Liver (tissue), 9 donors: Measurements from ENCODE around the gene STK39. TPM values are rescaled to one million over a fixed set of nuclear protein-coding genes. Genes with fewer than 3 reads are reported as not detected.
"Not testable (repeated sequence)": the region's sequence is repeated elsewhere in the genome, so short reads cannot be mapped to it uniquely, and the experiment has no call there.

Experiments
- DNase-seq: peaks from one replicate; pipeline ENCODE4 v3.0.0-alpha.2; 2017; ENCODE audit warnings: low spot score
- H3K27ac ChIP-seq, 2 donors: one replicate each; pipeline ENCODE4 v1.7.0; 2013; ENCODE audit warnings: inconsistent platforms in 2 of 2, low read length in 2 of 2, control low read depth in 1 of 2, low read depth in 1 of 2, mild to moderate bottlenecking in 1 of 2
- H3K27me3 ChIP-seq, 4 donors: one replicate each; pipeline versions ENCODE4 v1.6.1 to v1.7.0; 2013; ENCODE audit warnings: low read length in 3 of 4, inconsistent platforms in 1 of 4, mild to moderate bottlenecking in 1 of 4, moderate library complexity in 1 of 4; ENCODE audit not compliant: control insufficient read depth in 4 of 4, insufficient read depth in 4 of 4
- H3K36me3 ChIP-seq, 4 donors: one replicate each; pipeline versions ENCODE4 v1.6.1 to v1.7.0; 2013; ENCODE audit warnings: low read length in 3 of 4, mild to moderate bottlenecking in 3 of 4, low read depth in 1 of 4, moderate library complexity in 1 of 4; ENCODE audit not compliant: control insufficient read depth in 4 of 4, insufficient read depth in 3 of 4
- H3K4me1 ChIP-seq, 4 donors: one replicate each; pipeline versions ENCODE4 v1.6.1 to v1.7.0; 2013; ENCODE audit warnings: low read length in 3 of 4, mild to moderate bottlenecking in 3 of 4, moderate library complexity in 1 of 4; ENCODE audit not compliant: control insufficient read depth in 4 of 4, insufficient read depth in 4 of 4
- H3K4me3 ChIP-seq, 3 donors: one replicate each; pipeline versions ENCODE4 v1.6.1 to v1.7.0; 2013; ENCODE audit warnings: low read length in 3 of 3, control low read depth in 1 of 3, low read depth in 1 of 3, mild to moderate bottlenecking in 1 of 3
- H3K9ac ChIP-seq, 2 donors: one replicate each; pipeline ENCODE4 v1.7.0; 2013; ENCODE audit warnings: low read length in 2 of 2, mild to moderate bottlenecking in 2 of 2, moderate library complexity in 2 of 2, control low read depth in 1 of 2, low read depth in 1 of 2
- H3K9me3 ChIP-seq, 4 donors: one replicate each; pipeline versions ENCODE4 v1.6.1 to v1.7.0; 2013; ENCODE audit warnings: low read length in 3 of 4; ENCODE audit not compliant: control insufficient read depth in 4 of 4
- EGR1 ChIP-seq, 2 donors: IDR thresholded peaks; 2 replicates each; pipeline ENCODE4 v1.6.1; 2016 to 2018; ENCODE audit warnings: antibody characterized with exemption in 2 of 2, low read depth in 2 of 2
- FOXA2 ChIP-seq: IDR thresholded peaks from 2 replicates; pipeline ENCODE4 v1.6.1; 2016; ENCODE audit warnings: antibody characterized with exemption
- GABPA ChIP-seq, 2 donors: IDR thresholded peaks in 1 of 2; conservative IDR thresholded peaks in 1 of 2; 2 replicates each; pipeline ENCODE4 v1.6.1; 2016; ENCODE audit warnings: antibody characterized with exemption in 2 of 2, mild to moderate bottlenecking in 1 of 2, moderate library complexity in 1 of 2
- HNF4A ChIP-seq, 2 donors: conservative IDR thresholded peaks; 2 replicates each; pipeline ENCODE4 v1.6.1; 2016; ENCODE audit warnings: antibody characterized with exemption in 2 of 2, mild to moderate bottlenecking in 2 of 2
- JUND ChIP-seq, 2 donors: IDR thresholded peaks; 2 replicates each; pipeline ENCODE4 v1.6.1; 2016; ENCODE audit warnings: antibody characterized with exemption in 2 of 2
- MAX ChIP-seq: IDR thresholded peaks from 2 replicates; pipeline ENCODE4 v1.6.1; 2016; ENCODE audit warnings: antibody characterized with exemption
- NR2F2 ChIP-seq: IDR thresholded peaks from 2 replicates; pipeline ENCODE4 v1.6.1; 2016; ENCODE audit warnings: antibody characterized with exemption
- REST ChIP-seq: IDR thresholded peaks from 2 replicates; pipeline ENCODE4 v1.6.1; 2016; ENCODE audit warnings: antibody characterized with exemption, mild to moderate bottlenecking
- SP1 ChIP-seq: IDR thresholded peaks from 2 replicates; pipeline ENCODE4 v1.6.1; 2018; ENCODE audit warnings: antibody characterized with exemption, mild to moderate bottlenecking
- TAF1 ChIP-seq: conservative IDR thresholded peaks from 2 replicates; pipeline ENCODE4 v1.6.1; 2016; ENCODE audit warnings: antibody characterized with exemption, mild to moderate bottlenecking
- YY1 ChIP-seq: IDR thresholded peaks from 2 replicates; pipeline ENCODE4 v1.6.1; 2016; ENCODE audit warnings: antibody characterized with exemption, mild to moderate bottlenecking
- WGBS: extraction: QIAGEN DNeasy Blood & Tissue Kit; methylation state at CpG from one replicate; pipeline ENCODE4 v1.1.7; 2013; 5-methylcytosine and 5-hydroxymethylcytosine counted together
- polyA plus RNA-seq, 2 donors: library from polyadenylated mRNA; stranded (reverse) in 1 of 2; unstranded in 1 of 2; fragments of 200-250 nt in 1 of 2; fragments of >200 nt in 1 of 2; fragmentation: Nextera tagmentation in 1 of 2; extraction: Ambion mirVana in 1 of 2; gene quantifications; one replicate each; pipeline versions ENCODE4 v1.2.1 to v1.2.3, GENCODE V29; 2013 to 2015
- total RNA-seq, 2 donors: library from RNA; depleted of rRNA; stranded (reverse); fragments of >200 nt; gene quantifications; one replicate each; pipeline ENCODE4 v1.2.3, GENCODE V29; 2014
- TF ChIP-seq, protein P1 (sequence below): IDR thresholded peaks from 2 replicates; pipeline ENCODE4 v1.6.1; 2016; ENCODE audit warnings: antibody characterized with exemption
- TF ChIP-seq, protein P2 (sequence below): fragments of 150-350 bp; IDR thresholded peaks from 2 replicates; pipeline ENCODE4 v1.5.1; 2017; ENCODE audit warnings: improper control_type of control experiment, low read depth, low read length; ENCODE audit not compliant: missing input control
- donor health status: healthy.
- donor health status: healthy.
- donor health status: healthy.
- donor health status: healthy.
- donor health status: healthy.

STK39 gene
- total and polyA plus RNA-seq, 4 donors, result 0.29 to 1.8 (median 0.73) TPM

GRCh38 chr2:168044176-168044575, 203.2 kb downstream of the STK39 start:
- Histone ChIP-seq H3K4me3 (no peak overlapping the region), H3K27ac (no peak overlapping the region), H3K36me3 (no peaks in the 10 kb centered on the region), H3K9ac (no peak overlapping the region), H3K9me3 (no peaks in the 10 kb centered on the region), H3K27me3 (no peaks in the 10 kb centered on the region), H3K4me1 (peaks cover 0 to 4% (median 0%) of the 10 kb centered on the region in 4 donors)
- DNase-seq, result no peak
- TF ChIP-seq, protein P1, sequence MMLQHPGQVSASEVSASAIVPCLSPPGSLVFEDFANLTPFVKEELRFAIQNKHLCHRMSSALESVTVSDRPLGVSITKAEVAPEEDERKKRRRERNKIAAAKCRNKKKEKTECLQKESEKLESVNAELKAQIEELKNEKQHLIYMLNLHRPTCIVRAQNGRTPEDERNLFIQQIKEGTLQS, result no peak
- no peak for TF ChIP-seq REST
- WGBS, result 67% methylated on average over 2 of the region's 2 CpGs

DNA sequence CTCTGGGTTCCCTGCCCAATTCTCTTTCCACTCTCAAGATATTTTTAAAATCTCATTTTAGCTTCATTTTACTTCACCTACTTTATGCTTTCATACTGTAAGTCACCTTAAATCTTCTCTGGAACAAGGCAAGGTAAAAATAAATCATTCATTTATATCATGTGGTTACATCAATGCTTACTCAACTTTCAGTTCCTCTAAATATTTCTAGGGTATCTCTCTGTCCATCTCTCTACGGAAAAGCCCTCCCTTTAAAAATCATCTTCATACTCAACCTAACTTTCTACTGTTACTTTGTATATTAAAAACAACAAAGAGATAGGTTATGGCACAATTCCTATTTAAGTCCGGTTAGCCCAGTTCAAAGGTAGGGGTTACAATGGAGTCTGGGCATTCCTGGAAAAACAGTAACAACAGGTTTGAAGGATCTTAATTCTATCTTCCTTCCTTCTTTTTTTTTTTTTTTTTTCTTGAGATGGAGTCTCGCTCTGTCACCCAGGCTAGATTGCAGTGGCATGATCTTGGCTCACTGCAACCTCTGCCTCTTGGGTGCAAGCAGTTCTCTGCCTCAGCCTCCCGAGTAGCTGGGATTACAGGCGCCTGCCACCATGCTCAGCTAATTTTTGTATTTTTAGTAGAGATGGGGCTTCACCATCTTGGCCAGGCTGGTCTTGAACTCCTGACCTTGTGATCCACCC, 205.1 kb downstream of the STK39 start:
- not testable (repeated sequence) for H3K27ac ChIP-seq, H3K9me3 ChIP-seq, H3K4me1 ChIP-seq, H3K4me3 ChIP-seq, H3K27me3 ChIP-seq, H3K9ac ChIP-seq, H3K36me3 ChIP-seq, DNase-seq
- 89% methylated on average over 5 of the region's 5 CpGs for WGBS

DNA sequence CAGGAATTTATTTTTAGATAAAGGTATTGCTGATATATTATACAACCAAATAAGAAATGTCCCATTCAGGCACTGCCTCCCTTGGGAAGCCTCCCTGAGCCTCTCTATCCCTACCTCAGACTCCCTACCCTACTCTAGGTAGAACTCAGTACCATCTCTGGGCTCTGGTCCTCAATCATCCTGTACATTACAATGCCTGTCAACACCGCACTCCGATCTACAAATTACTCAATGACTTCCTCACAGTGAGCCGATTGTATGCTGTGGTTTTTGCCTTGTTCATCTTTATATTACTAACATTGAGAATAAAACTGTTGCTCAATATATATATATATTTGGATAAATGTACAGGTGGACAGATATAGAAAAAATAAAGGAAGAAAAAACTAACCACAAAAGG, 207.5 kb downstream of the STK39 start:
- Histone ChIP-seq H3K9me3 (no peaks in the 10 kb centered on the region), H3K27ac (no peak overlapping the region), H3K9ac (no peak overlapping the region), H3K36me3 (no peaks in the 10 kb centered on the region), H3K4me1 (peaks cover 0 to 4% (median 0%) of the 10 kb centered on the region in 4 donors), H3K27me3 (no peaks in the 10 kb centered on the region), H3K4me3 (no peak overlapping the region)
- WGBS, result 80% methylated on average over 3 of the region's 3 CpGs
- no peak for TF ChIP-seq GABPA (IDR thresholded peaks at IDR 0.05 in 1 of 2, conservative IDR thresholded peaks at IDR 0.05 in 1 of 2)
- TF ChIP-seq JUND (IDR thresholded peaks at IDR 0.05), result no peak
- TF ChIP-seq MAX, result no peak
- no peak for TF ChIP-seq NR2F2
- no peak for TF ChIP-seq HNF4A (conservative IDR thresholded peaks at IDR 0.05)
- TF ChIP-seq SP1, result no peak
- TF ChIP-seq TAF1, result no peak
- no peak for DNase-seq

DNA sequence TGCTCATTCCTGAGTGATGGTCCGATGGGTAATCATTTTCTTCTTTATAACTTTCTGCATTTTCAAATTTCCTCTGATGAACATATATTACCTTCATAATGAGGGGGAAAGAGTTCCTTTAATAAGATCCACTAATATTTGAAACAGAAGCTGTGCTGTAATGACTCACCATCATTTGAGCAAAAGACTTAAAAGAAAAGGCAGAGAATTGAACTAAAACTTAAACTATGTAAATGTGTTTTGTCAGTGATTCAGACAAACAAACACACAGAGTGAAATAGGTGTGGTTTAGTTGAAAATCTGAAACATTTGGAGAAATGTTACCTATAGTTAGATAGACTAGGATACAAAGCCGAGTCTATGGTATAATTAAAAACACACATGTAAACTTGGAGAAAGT, 209.6 kb downstream of the STK39 start:
- Histone ChIP-seq H3K4me3 (no peak overlapping the region), H3K9me3 (no peaks in the 10 kb centered on the region), H3K36me3 (no peaks in the 10 kb centered on the region), H3K27me3 (no peaks in the 10 kb centered on the region), H3K9ac (no peak overlapping the region), H3K27ac (no peak overlapping the region), H3K4me1 (no peaks in the 10 kb centered on the region)
- DNase-seq, result no peak
- WGBS, result 93% methylated on average over 2 of the region's 2 CpGs
- TF ChIP-seq EGR1 (IDR thresholded peaks at IDR 0.05; ENCODE audit: low read depth in 2 of 2) (no peak), REST (no peak), SP1 (no peak), FOXA2 (no peak), JUND (IDR thresholded peaks at IDR 0.05) (no peak), YY1 (no peak), MAX (no peak)
- TF ChIP-seq, protein P2, sequence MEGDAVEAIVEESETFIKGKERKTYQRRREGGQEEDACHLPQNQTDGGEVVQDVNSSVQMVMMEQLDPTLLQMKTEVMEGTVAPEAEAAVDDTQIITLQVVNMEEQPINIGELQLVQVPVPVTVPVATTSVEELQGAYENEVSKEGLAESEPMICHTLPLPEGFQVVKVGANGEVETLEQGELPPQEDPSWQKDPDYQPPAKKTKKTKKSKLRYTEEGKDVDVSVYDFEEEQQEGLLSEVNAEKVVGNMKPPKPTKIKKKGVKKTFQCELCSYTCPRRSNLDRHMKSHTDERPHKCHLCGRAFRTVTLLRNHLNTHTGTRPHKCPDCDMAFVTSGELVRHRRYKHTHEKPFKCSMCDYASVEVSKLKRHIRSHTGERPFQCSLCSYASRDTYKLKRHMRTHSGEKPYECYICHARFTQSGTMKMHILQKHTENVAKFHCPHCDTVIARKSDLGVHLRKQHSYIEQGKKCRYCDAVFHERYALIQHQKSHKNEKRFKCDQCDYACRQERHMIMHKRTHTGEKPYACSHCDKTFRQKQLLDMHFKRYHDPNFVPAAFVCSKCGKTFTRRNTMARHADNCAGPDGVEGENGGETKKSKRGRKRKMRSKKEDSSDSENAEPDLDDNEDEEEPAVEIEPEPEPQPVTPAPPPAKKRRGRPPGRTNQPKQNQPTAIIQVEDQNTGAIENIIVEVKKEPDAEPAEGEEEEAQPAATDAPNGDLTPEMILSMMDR, result no peak
